Measurements from ENCODE around the gene UVRAG.

The UVRAG gene

DNA sequence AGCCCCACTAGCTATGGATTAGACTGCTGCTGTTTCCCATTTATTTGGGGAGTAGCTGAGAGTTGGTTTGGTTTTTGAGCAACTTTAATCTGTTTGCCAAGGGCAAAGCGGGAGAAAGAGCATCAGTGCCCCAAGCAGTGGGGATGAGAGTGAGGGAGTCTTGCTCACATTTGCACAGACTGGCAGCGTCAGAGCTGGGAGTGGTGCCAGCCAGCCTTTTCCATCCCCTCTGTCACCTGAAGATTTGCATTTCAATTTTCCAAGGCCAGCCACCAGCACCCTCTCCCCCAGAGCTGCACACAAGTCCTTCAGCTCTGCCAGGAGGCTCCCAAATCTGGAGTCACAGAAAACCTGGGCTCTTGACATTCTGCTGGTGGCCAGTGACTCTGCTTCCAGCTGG is 21.0 kb upstream of the UVRAG start:
- Histone ChIP-seq H3K27ac (ENCODE audit: low read depth, low read length) (no peak overlapping the region), H3K9me2 (replicated peaks; ENCODE audit: insufficient read depth, low read length) (no peaks in the 10 kb centered on the region), H3K9me3 (ENCODE audit: insufficient read depth, low read length) (no peaks in the 10 kb centered on the region), H2AFZ (ENCODE audit: low read depth, low read length, severe bottlenecking) (no peak overlapping the region), H4K20me1 (ENCODE audit: low read depth, low read length) (no peaks in the 10 kb centered on the region), H3F3A (ENCODE audit: insufficient read depth) (no peaks in the 10 kb centered on the region), H3K4me3 (ENCODE audit: insufficient read depth, low read length, poor library complexity, severe bottlenecking) (no peak overlapping the region), H3K79me2 (ENCODE audit: insufficient read depth, low read length) (no peaks in the 10 kb centered on the region), H3K9ac (ENCODE audit: low read length) (no peak overlapping the region), H3K4me2 (ENCODE audit: low read depth, low read length, poor library complexity, severe bottlenecking) (no peak overlapping the region), H3K27me3 (ENCODE audit: low read length) (no peaks in the 10 kb centered on the region), H3K36me3 (ENCODE audit: low read length) (no peaks in the 10 kb centered on the region)
- TF ChIP-seq EZH2phosphoT487 (conservative IDR thresholded peaks at IDR 0.05; ENCODE audit: low read length), result no peak
- TF ChIP-seq, protein P1, sequence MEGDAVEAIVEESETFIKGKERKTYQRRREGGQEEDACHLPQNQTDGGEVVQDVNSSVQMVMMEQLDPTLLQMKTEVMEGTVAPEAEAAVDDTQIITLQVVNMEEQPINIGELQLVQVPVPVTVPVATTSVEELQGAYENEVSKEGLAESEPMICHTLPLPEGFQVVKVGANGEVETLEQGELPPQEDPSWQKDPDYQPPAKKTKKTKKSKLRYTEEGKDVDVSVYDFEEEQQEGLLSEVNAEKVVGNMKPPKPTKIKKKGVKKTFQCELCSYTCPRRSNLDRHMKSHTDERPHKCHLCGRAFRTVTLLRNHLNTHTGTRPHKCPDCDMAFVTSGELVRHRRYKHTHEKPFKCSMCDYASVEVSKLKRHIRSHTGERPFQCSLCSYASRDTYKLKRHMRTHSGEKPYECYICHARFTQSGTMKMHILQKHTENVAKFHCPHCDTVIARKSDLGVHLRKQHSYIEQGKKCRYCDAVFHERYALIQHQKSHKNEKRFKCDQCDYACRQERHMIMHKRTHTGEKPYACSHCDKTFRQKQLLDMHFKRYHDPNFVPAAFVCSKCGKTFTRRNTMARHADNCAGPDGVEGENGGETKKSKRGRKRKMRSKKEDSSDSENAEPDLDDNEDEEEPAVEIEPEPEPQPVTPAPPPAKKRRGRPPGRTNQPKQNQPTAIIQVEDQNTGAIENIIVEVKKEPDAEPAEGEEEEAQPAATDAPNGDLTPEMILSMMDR (IDR thresholded peaks at IDR 0.05; ENCODE audit: insufficient read depth, low read length, poor library complexity, severe bottlenecking), result no peak

DNA sequence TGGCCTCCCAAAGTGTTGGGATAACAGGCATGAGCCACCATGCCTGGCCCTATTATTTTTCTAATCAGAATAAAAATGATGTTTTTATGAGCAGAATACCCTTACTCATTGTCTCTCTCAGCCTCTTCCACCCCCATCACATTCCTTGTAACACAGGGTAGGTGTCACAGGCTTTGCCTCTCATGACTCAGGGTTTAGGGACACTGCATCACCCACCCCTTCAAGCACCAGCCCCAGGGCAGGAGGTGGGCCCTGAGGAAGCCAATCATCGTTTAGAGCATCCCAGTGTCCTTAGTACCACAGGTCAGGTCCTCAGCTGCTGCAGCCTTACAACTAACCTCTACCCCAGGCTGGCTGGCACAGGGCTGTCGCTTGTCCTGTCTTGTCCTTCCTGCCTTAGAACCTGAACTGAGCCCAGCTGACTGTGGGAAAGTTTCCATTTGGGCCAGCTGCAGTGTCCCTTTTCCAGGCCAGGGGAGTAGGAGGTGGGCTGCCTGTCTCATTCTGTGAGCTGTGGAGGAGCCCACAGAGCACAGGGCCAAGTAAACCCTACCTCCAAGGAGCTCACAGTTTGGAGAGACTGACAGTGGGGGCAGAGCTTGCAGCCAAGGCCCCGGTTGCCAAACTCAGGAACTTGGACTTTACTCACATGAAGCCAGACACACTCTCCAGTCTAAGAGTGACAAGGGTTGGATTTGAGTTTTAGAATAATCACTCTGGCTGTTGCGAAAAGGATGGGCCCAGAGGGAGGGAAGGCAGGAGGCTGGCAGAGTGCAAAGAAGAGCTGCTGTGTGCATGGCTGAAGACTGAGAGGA is 19.5 kb upstream of the UVRAG start:
- TF ChIP-seq, protein P1 (IDR thresholded peaks at IDR 0.05; ENCODE audit: insufficient read depth, low read length, poor library complexity, severe bottlenecking), result no peak
- TF ChIP-seq EZH2phosphoT487 (conservative IDR thresholded peaks at IDR 0.05; ENCODE audit: low read length), result no peak
- H3K27me3 ChIP-seq (ENCODE audit: low read length), result no peaks in the 10 kb centered on the region
- no peaks in the 10 kb centered on the region for H3K9me2 ChIP-seq (replicated peaks; ENCODE audit: insufficient read depth, low read length)
- H4K20me1 ChIP-seq (ENCODE audit: low read depth, low read length), result no peaks in the 10 kb centered on the region
- H2AFZ ChIP-seq (ENCODE audit: low read depth, low read length, severe bottlenecking), result no peak overlapping the region
- no peak overlapping the region for H3K27ac ChIP-seq (ENCODE audit: low read depth, low read length)
- H3F3A ChIP-seq (ENCODE audit: insufficient read depth), result no peaks in the 10 kb centered on the region
- H3K9me3 ChIP-seq (ENCODE audit: insufficient read depth, low read length), result no peaks in the 10 kb centered on the region
- no peak overlapping the region for H3K4me2 ChIP-seq (ENCODE audit: low read depth, low read length, poor library complexity, severe bottlenecking)
- no peaks in the 10 kb centered on the region for H3K79me2 ChIP-seq (ENCODE audit: insufficient read depth, low read length)
- H3K9ac ChIP-seq (ENCODE audit: low read length), result no peak overlapping the region
- H3K36me3 ChIP-seq (ENCODE audit: low read length), result no peaks in the 10 kb centered on the region
- H3K4me3 ChIP-seq (ENCODE audit: insufficient read depth, low read length, poor library complexity, severe bottlenecking), result no peak overlapping the region

DNA sequence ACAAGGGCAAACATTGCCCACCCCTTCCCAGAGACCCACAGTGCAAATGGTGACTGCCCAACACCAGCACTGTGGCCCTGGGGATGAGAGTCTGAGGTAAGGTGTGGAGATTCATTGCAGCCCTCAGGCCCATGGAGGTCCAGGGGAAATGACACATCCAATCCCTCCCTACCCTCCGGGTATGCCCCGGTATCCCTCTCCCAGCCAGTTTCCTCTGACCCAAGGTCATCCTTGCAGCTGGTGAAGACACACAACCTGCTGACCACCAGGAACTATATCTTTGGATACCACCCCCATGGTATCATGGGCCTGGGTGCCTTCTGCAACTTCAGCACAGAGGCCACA is 18.9 kb upstream of the UVRAG start:
- Histone ChIP-seq H3K27me3 (ENCODE audit: low read length) (no peaks in the 10 kb centered on the region), H4K20me1 (ENCODE audit: low read depth, low read length) (no peaks in the 10 kb centered on the region), H3K36me3 (ENCODE audit: low read length) (no peaks in the 10 kb centered on the region), H3K9me2 (replicated peaks; ENCODE audit: insufficient read depth, low read length) (no peaks in the 10 kb centered on the region), H3K9ac (ENCODE audit: low read length) (no peak overlapping the region), H3K4me3 (ENCODE audit: insufficient read depth, low read length, poor library complexity, severe bottlenecking) (no peak overlapping the region), H2AFZ (ENCODE audit: low read depth, low read length, severe bottlenecking) (no peak overlapping the region), H3K4me2 (ENCODE audit: low read depth, low read length, poor library complexity, severe bottlenecking) (no peak overlapping the region), H3F3A (ENCODE audit: insufficient read depth) (no peaks in the 10 kb centered on the region), H3K27ac (ENCODE audit: low read depth, low read length) (no peak overlapping the region), H3K79me2 (ENCODE audit: insufficient read depth, low read length) (no peaks in the 10 kb centered on the region), H3K9me3 (ENCODE audit: insufficient read depth, low read length) (no peaks in the 10 kb centered on the region)
- TF ChIP-seq EZH2phosphoT487 (conservative IDR thresholded peaks at IDR 0.05; ENCODE audit: low read length), result no peak
- TF ChIP-seq, protein P1 (IDR thresholded peaks at IDR 0.05; ENCODE audit: insufficient read depth, low read length, poor library complexity, severe bottlenecking), result no peak
